OCI-LY7 (cell line): ENCODE results near the gene RNASE12. TPM values are rescaled to one million over a fixed set of nuclear protein-coding genes. Genes with fewer than 3 reads are reported as not detected.
"Not testable (repeated sequence)": the region's sequence is repeated elsewhere in the genome, so short reads cannot be mapped to it uniquely, and the experiment has no call there.

Source experiments
- BruUV-seq: library from RNA; stranded (reverse); fragments of 400-500 nt; replicated peaks from 2 replicates; lab custom pipeline; 2021; lab: Mats Ljungman, UMichigan
- CTCF ChIA-PET: fragments of 300-600 bp; sonication (Branson Sonifier 250); formaldehyde crosslinking; loops from one replicate; lab custom pipeline; 2022; ENCODE audit warnings: antibody characterized with exemption; ENCODE audit not compliant: unreplicated experiment; lab: Charles Lee
- POLR2A ChIA-PET: fragments of 300-600 bp; sonication (Branson Sonifier 250); formaldehyde crosslinking; loops from one replicate; lab custom pipeline; 2022; ENCODE audit warnings: antibody characterized with exemption; lab: Charles Lee
- DNase-seq: peaks from one replicate; pipeline ENCODE4 v3.0.0-alpha.2; 2015; ENCODE audit warnings: low spot score
- H2AFZ ChIP-seq: fragments of 200-600 bp; sonication (generic), shearing (Covaris generic); 2 replicates; pipeline ENCODE4 v1.6.1; 2014; ENCODE audit warnings: mild to moderate bottlenecking, antibody characterized with exemption, low read length, moderate library complexity
- H3K27ac ChIP-seq: fragments of 200-600 bp; sonication (generic); 2 replicates; pipeline ENCODE4 v1.5.1; 2014; ENCODE audit warnings: mixed run types, low read depth, mild to moderate bottlenecking, moderate library complexity, low read length, inconsistent platforms; ENCODE audit not compliant: poor library complexity, severe bottlenecking
- H3K36me3 ChIP-seq: fragments of 200-600 bp; sonication (generic); 2 replicates; pipeline ENCODE4 v1.6.1; 2014; ENCODE audit warnings: mild to moderate bottlenecking, antibody characterized with exemption, low read length, moderate library complexity, mixed read lengths; ENCODE audit not compliant: insufficient read depth
- H3K4me1 ChIP-seq: fragments of 200-600 bp; sonication (generic); 2 replicates; pipeline ENCODE4 v1.5.1; 2014; ENCODE audit warnings: mild to moderate bottlenecking, low read length; ENCODE audit not compliant: insufficient read depth, poor library complexity, severe bottlenecking
- H3K4me2 ChIP-seq: fragments of 200-600 bp; sonication (generic); 2 replicates; pipeline ENCODE4 v1.6.1; 2014; ENCODE audit warnings: mild to moderate bottlenecking, low read length
- H3K4me3 ChIP-seq: fragments of 200-600 bp; sonication (generic); 2 replicates; pipeline ENCODE4 v1.5.1; 2014; ENCODE audit warnings: mild to moderate bottlenecking, low read depth, low read length; ENCODE audit not compliant: poor library complexity, severe bottlenecking
- H3K79me2 ChIP-seq: fragments of 200-600 bp; sonication (generic); 2 replicates; pipeline ENCODE4 v1.6.1; 2016; ENCODE audit warnings: low read depth, mild to moderate bottlenecking, low read length, moderate library complexity, mixed read lengths; ENCODE audit not compliant: insufficient read depth
- H3K9me2 ChIP-seq: fragments of 200-600 bp; sonication (generic); 2 replicates; pipeline ENCODE4 v1.6.1; 2016; ENCODE audit warnings: mild to moderate bottlenecking, low read length, mixed read lengths; ENCODE audit not compliant: insufficient read depth
- H3K9me3 ChIP-seq: fragments of 200-600 bp; sonication (generic); 2 replicates; pipeline ENCODE4 v1.6.1; 2014; ENCODE audit warnings: mild to moderate bottlenecking, mixed run types, low read length, mixed read lengths
- H4K20me1 ChIP-seq: fragments of 200-600 bp; sonication (generic); 2 replicates; pipeline ENCODE4 v1.6.1; 2014; ENCODE audit warnings: mild to moderate bottlenecking, antibody characterized with exemption, low read length, moderate library complexity, mixed read lengths; ENCODE audit not compliant: insufficient read depth
- CTCF ChIP-seq: fragments of 200-600 bp; sonication (generic); conservative IDR thresholded peaks from 2 replicates; pipeline ENCODE4 v1.5.1; 2014; ENCODE audit warnings: mild to moderate bottlenecking, antibody characterized with exemption, low read length, moderate library complexity, mixed read lengths
- EZH2phosphoT487 ChIP-seq: fragments of 200-600 bp; sonication (generic); IDR thresholded peaks from 2 replicates; pipeline ENCODE4 v1.6.1; 2018; ENCODE audit warnings: low read depth, borderline replicate concordance, mild to moderate bottlenecking, mixed run types, antibody characterized with exemption, low read length, moderate library complexity, mixed read lengths
- intact Hi-C: fragments of 100-400 bp; cut with micrococcal nuclease; formaldehyde crosslinking; loops from one replicate; pipeline ENCODE4 v1.10.0; 2022; ENCODE audit not compliant: unreplicated experiment
- total RNA-seq, 2 experiments: library from RNA; depleted of rRNA in 1 of 2; stranded (reverse); fragments of >200 nt in 1 of 2; shearing (Covaris generic) in 1 of 2; gene quantifications; 2 replicates each; pipeline ENCODE4 v1.2.3, GENCODE V29; 2014 to 2022

Gene RNASE12
- total RNA-seq, 2 experiments from 2014 or later: not detected

- Histone ChIP-seq H3K9me2 (no peaks in the 10 kb centered on the region), H3K9me3 (no peaks in the 10 kb centered on the region), H4K20me1 (no peaks in the 10 kb centered on the region), H3K4me2 (no peak overlapping the region), H3K4me1 (no peaks in the 10 kb centered on the region), H3K27ac (no peak overlapping the region), H3K36me3 (no peaks in the 10 kb centered on the region), H3K4me3 (no peak overlapping the region), H2AFZ (no peak overlapping the region), H3K79me2 (no peaks in the 10 kb centered on the region)
- ChIA-PET POLR2A (interaction anchor here (1.5 kb wide), 1 partner anchor 19 kb away, joined by 3 read pairs; no protein-coding TSS in a partner anchor), CTCF (no interaction called here)
- no peak for DNase-seq
- BruUV-seq: no TSS peak
- intact Hi-C loops: no loop called here
- TF ChIP-seq EZH2phosphoT487 (no peak), CTCF (no peak)
Observed at GRCh38 chr14:20569066-20569465, 22.1 kb downstream of the RNASE12 start.

- no peaks in the 10 kb centered on the region for H4K20me1 ChIP-seq
- H2AFZ ChIP-seq: no peak overlapping the region
- no peaks in the 10 kb centered on the region for H3K4me1 ChIP-seq
- H3K79me2 ChIP-seq: no peaks in the 10 kb centered on the region
- H3K9me2 ChIP-seq: no peaks in the 10 kb centered on the region
- no peak overlapping the region for H3K4me2 ChIP-seq
- intact Hi-C loops: no loop called here
- TF ChIP-seq EZH2phosphoT487: no peak
- TF ChIP-seq CTCF: no peak
- no peak overlapping the region for H3K27ac ChIP-seq
- H3K4me3 ChIP-seq: no peak overlapping the region
- ChIA-PET CTCF (no interaction called here), POLR2A (interaction anchor here (1.5 kb wide), 1 partner anchor 20 kb away, joined by 3 read pairs; no protein-coding TSS in a partner anchor)
- no peaks in the 10 kb centered on the region for H3K9me3 ChIP-seq
- DNase-seq: no peak
- H3K36me3 ChIP-seq: no peaks in the 10 kb centered on the region
- BruUV-seq: no TSS peak
Observed at GRCh38 chr14:20568393-20568792, 22.8 kb downstream of the RNASE12 start.

- H3K9me3 ChIP-seq, H3K36me3 ChIP-seq, BruUV-seq, intact Hi-C loops, H3K4me2 ChIP-seq, H3K4me1 ChIP-seq, H2AFZ ChIP-seq, DNase-seq, H4K20me1 ChIP-seq, H3K79me2 ChIP-seq, H3K27ac ChIP-seq, POLR2A ChIA-PET, H3K4me3 ChIP-seq, H3K9me2 ChIP-seq, CTCF ChIA-PET: not testable (repeated sequence)
Observed at GRCh38 chr14:20567199-20567598, 24.0 kb downstream of the RNASE12 start.
